Ascending aorta (tissue), 2 donors: ENCODE data around the gene DIAPH2. TPM values are rescaled to one million over a fixed set of nuclear protein-coding genes. Genes with fewer than 3 reads are reported as not detected.

ENCODE experiments used
- DNase-seq, 2 donors: peaks; one replicate each; pipeline ENCODE4 v3.0.0-alpha.2; 2019; ENCODE audit warnings: low spot score in 2 of 2
- H3K27ac ChIP-seq, 2 donors: fragments of 200-600 bp; sonication (generic); one replicate each; pipeline ENCODE4 v1.5.1; 2016 to 2017; ENCODE audit warnings: mild to moderate bottlenecking in 1 of 2
- H3K27me3 ChIP-seq: fragments of 200-600 bp; sonication (generic); one replicate; pipeline ENCODE4 v1.5.1; 2017
- H3K36me3 ChIP-seq, 2 donors: fragments of 200-600 bp; sonication (generic); one replicate each; pipeline ENCODE4 v1.5.1; 2016
- H3K4me1 ChIP-seq, 2 donors: fragments of 200-600 bp; sonication (generic); one replicate each; pipeline ENCODE4 v1.5.1; 2016 to 2017; ENCODE audit warnings: mild to moderate bottlenecking in 1 of 2
- H3K4me3 ChIP-seq, 2 donors: fragments of 200-600 bp; sonication (generic); one replicate each; pipeline ENCODE4 v1.5.1; 2016 to 2017; ENCODE audit warnings: mild to moderate bottlenecking in 1 of 2
- H3K9me3 ChIP-seq, 2 donors: fragments of 200-600 bp; sonication (generic); one replicate each; pipeline ENCODE4 v1.5.1; 2016
- CTCF ChIP-seq, 3 experiments: fragments of 200-600 bp in 2 of 3; fragments of 450-650 bp in 1 of 3; sonication (generic) in 2 of 3; IDR thresholded peaks; one replicate each; pipeline ENCODE4 v1.5.1; 2016 to 2019; ENCODE audit warnings: antibody characterized with exemption in 3 of 3, mild to moderate bottlenecking in 1 of 3, moderate library complexity in 1 of 3
- intact Hi-C: fragments of 100-400 bp; cut with DNase I; formaldehyde crosslinking; loops from one replicate; pipeline ENCODE4 v1.15.1; 2023
- total RNA-seq: library from RNA; depleted of rRNA; stranded (reverse); fragments of >200 nt; gene quantifications from one replicate; pipeline ENCODE4 v1.1.0, GENCODE V29; 2016

The DIAPH2 gene
- total RNA-seq, 1 donor from 2014 or later = 27.9 TPM

- no peaks in the 10 kb centered on the region for H3K27me3 ChIP-seq
- H3K4me3 ChIP-seq = no peak overlapping the region
- no peaks in the 10 kb centered on the region for H3K9me3 ChIP-seq
- H3K4me1 ChIP-seq = no peaks in the 10 kb centered on the region
- no peak for TF ChIP-seq CTCF (IDR thresholded peaks at IDR 0.05)
- no peaks in the 10 kb centered on the region for H3K36me3 ChIP-seq
- intact Hi-C loops = no loop called here
- H3K27ac ChIP-seq = no peak overlapping the region
- DNase-seq = no peak
Observed at GRCh38 chrX:97089116-97089515, 404.5 kb downstream of the DIAPH2 start.

- no peaks in the 10 kb centered on the region for H3K4me1 ChIP-seq
- TF ChIP-seq CTCF (IDR thresholded peaks at IDR 0.05) = no peak
- intact Hi-C loops = no loop called here
- no peaks in the 10 kb centered on the region for H3K9me3 ChIP-seq
- H3K27ac ChIP-seq = no peak overlapping the region
- H3K36me3 ChIP-seq = no peaks in the 10 kb centered on the region
- DNase-seq = no peak
- no peak overlapping the region for H3K4me3 ChIP-seq
- no peaks in the 10 kb centered on the region for H3K27me3 ChIP-seq
Observed at GRCh38 chrX:97096385-97096784, 411.7 kb downstream of the DIAPH2 start.

- no peak for DNase-seq
- H3K36me3 ChIP-seq = no peaks in the 10 kb centered on the region
- intact Hi-C loops = no loop called here
- H3K27me3 ChIP-seq = no peaks in the 10 kb centered on the region
- no peaks in the 10 kb centered on the region for H3K9me3 ChIP-seq
- H3K4me3 ChIP-seq = no peak overlapping the region
- H3K27ac ChIP-seq = no peak overlapping the region
- H3K4me1 ChIP-seq = no peaks in the 10 kb centered on the region
- no peak for TF ChIP-seq CTCF (IDR thresholded peaks at IDR 0.05)
Observed at GRCh38 chrX:97102938-97103337, 418.3 kb downstream of the DIAPH2 start.

- H3K4me3 ChIP-seq = no peak overlapping the region
- no peaks in the 10 kb centered on the region for H3K36me3 ChIP-seq
- no peaks in the 10 kb centered on the region for H3K4me1 ChIP-seq
- H3K9me3 ChIP-seq = no peaks in the 10 kb centered on the region
- no peak for TF ChIP-seq CTCF (IDR thresholded peaks at IDR 0.05)
- H3K27ac ChIP-seq = no peak overlapping the region
- intact Hi-C loops = no loop called here
- no peaks in the 10 kb centered on the region for H3K27me3 ChIP-seq
- DNase-seq = no peak
Observed at GRCh38 chrX:97109730-97110129, 425.1 kb downstream of the DIAPH2 start.

- TF ChIP-seq CTCF (IDR thresholded peaks at IDR 0.05) = no peak
- Histone ChIP-seq H3K27ac (no peak overlapping the region), H3K9me3 (no peaks in the 10 kb centered on the region), H3K36me3 (no peaks in the 10 kb centered on the region), H3K4me1 (no peaks in the 10 kb centered on the region), H3K4me3 (no peak overlapping the region), H3K27me3 (no peaks in the 10 kb centered on the region)
- intact Hi-C loops = no loop called here
- DNase-seq = no peak
Observed at GRCh38 chrX:97117572-97117971, 432.9 kb downstream of the DIAPH2 start.

GRCh38 chrX:97119474-97120109 is 434.9 kb downstream of the DIAPH2 start:
- TF ChIP-seq CTCF (IDR thresholded peaks at IDR 0.05) = no peak
- intact Hi-C loops = no loop called here
- H3K27me3 ChIP-seq = no peaks in the 10 kb centered on the region
- no peak overlapping the region for H3K4me3 ChIP-seq
- no peaks in the 10 kb centered on the region for H3K9me3 ChIP-seq
- no peak for DNase-seq
- H3K4me1 ChIP-seq = no peaks in the 10 kb centered on the region
- H3K27ac ChIP-seq = no peak overlapping the region
- no peaks in the 10 kb centered on the region for H3K36me3 ChIP-seq
